HEK293 (cell line): ENCODE data around the gene FAT2.

Source experiments
- CTCF ChIA-PET: fragments of 350-600 bp; formaldehyde crosslinking; extraction: SDS; loops from one replicate; lab custom pipeline; 2021; ENCODE audit warnings: antibody characterized with exemption; lab: Yijun Ruan, JAX
- POLR2A ChIA-PET: fragments of 300-600 bp; formaldehyde crosslinking; extraction: SDS; loops from one replicate; lab custom pipeline; 2020; ENCODE audit warnings: antibody characterized with exemption, inconsistent platforms; lab: Yijun Ruan, JAX
- H3K27ac ChIP-seq: fragments of 200-500 bp; sonication (Bioruptor generic); 2 replicates; pipeline ENCODE4 v1.5.1; 2014; ENCODE audit warnings: low read depth, low read length, control low read depth, inconsistent platforms; ENCODE audit errors: extremely low read depth
- H3K36me3 ChIP-seq, 2 experiments: fragments of 200-500 bp in 1 of 2; sonication (Bioruptor generic) in 1 of 2; 1 replicate in 1 of 2; 2 replicates in 1 of 2; pipeline ENCODE4 v1.5.1; 2014 to 2017; ENCODE audit warnings: inconsistent platforms in 2 of 2, low read length in 2 of 2; ENCODE audit not compliant: control insufficient read depth in 2 of 2, insufficient read depth in 1 of 2
- H3K4me1 ChIP-seq: fragments of 200-500 bp; sonication (Bioruptor generic); 2 replicates; pipeline ENCODE4 v1.5.1; 2014; ENCODE audit warnings: mild to moderate bottlenecking, low read length, inconsistent platforms; ENCODE audit not compliant: control insufficient read depth, insufficient read depth
- H3K4me3 ChIP-seq: 2 replicates; pipeline ENCODE4 v1.5.1; 2011; ENCODE audit warnings: low read depth, mild to moderate bottlenecking, control low read depth, low read length, moderate library complexity
- H3K9me3 ChIP-seq: fragments of 200-500 bp; sonication (Bioruptor generic); 2 replicates; pipeline ENCODE4 v1.5.1; 2014; ENCODE audit warnings: low read depth, low read length, inconsistent platforms; ENCODE audit not compliant: control insufficient read depth, insufficient read depth
- AEBP2 ChIP-seq: fragments of 450-650 bp; formaldehyde crosslinking; IDR thresholded peaks from 2 replicates; pipeline ENCODE4 v1.5.1; 2016; ENCODE audit warnings: missing biosample characterization, missing genetic modification characterization, borderline replicate concordance
- CTCF ChIP-seq: fragments of 450-650 bp; formaldehyde crosslinking; IDR thresholded peaks from 2 replicates; pipeline ENCODE4 v1.5.1; 2016; ENCODE audit warnings: missing biosample characterization, missing genetic modification characterization
- FEZF1 ChIP-seq: fragments of 450-650 bp; formaldehyde crosslinking; IDR thresholded peaks from 2 replicates; pipeline ENCODE4 v1.5.1; 2016; ENCODE audit warnings: missing biosample characterization, missing genetic modification characterization
- OVOL3 ChIP-seq: fragments of 450-650 bp; formaldehyde crosslinking; IDR thresholded peaks from 2 replicates; pipeline ENCODE4 v1.5.1; 2016; ENCODE audit warnings: missing biosample characterization, missing genetic modification characterization
- REST ChIP-seq: fragments of 450-650 bp; formaldehyde crosslinking; IDR thresholded peaks from 2 replicates; pipeline ENCODE4 v1.5.1; 2016; ENCODE audit warnings: missing biosample characterization, missing genetic modification characterization
- SP3 ChIP-seq: fragments of 450-650 bp; formaldehyde crosslinking; IDR thresholded peaks from 2 replicates; pipeline ENCODE4 v1.5.1; 2016; ENCODE audit warnings: missing biosample characterization, missing genetic modification characterization
- TRIM28 ChIP-seq: IDR thresholded peaks from 2 replicates; pipeline ENCODE4 v1.6.1; 2011; ENCODE audit warnings: low read length, control low read depth, borderline replicate concordance
- ZNF114 ChIP-seq: fragments of 450-650 bp; formaldehyde crosslinking; IDR thresholded peaks from 2 replicates; pipeline ENCODE4 v1.5.0; 2017; ENCODE audit warnings: missing biosample characterization, missing genetic modification characterization
- ZNF18 ChIP-seq: fragments of 450-650 bp; formaldehyde crosslinking; IDR thresholded peaks from 2 replicates; pipeline ENCODE4 v1.5.1; 2016; ENCODE audit warnings: missing biosample characterization, missing genetic modification characterization
- ZNF24 ChIP-seq: fragments of 450-650 bp; formaldehyde crosslinking; IDR thresholded peaks from 2 replicates; pipeline ENCODE4 v1.5.1; 2016; ENCODE audit warnings: missing biosample characterization, missing genetic modification characterization
- ZNF366 ChIP-seq: fragments of 450-650 bp; formaldehyde crosslinking; conservative IDR thresholded peaks from 2 replicates; pipeline ENCODE4 v1.5.1; 2016; ENCODE audit warnings: missing biosample characterization, missing genetic modification characterization
- ZNF623 ChIP-seq: fragments of 450-650 bp; formaldehyde crosslinking; IDR thresholded peaks from 2 replicates; pipeline ENCODE4 v1.5.1; 2016; ENCODE audit warnings: missing biosample characterization, missing genetic modification characterization
- ZNF776 ChIP-seq: fragments of 450-650 bp; formaldehyde crosslinking; IDR thresholded peaks from 2 replicates; pipeline ENCODE4 v1.5.0; 2017; ENCODE audit warnings: missing biosample characterization, missing genetic modification characterization, borderline replicate concordance

The FAT2 gene

GRCh38 chr5:151553695-151554094 lies 37.4 kb downstream of the FAT2 start (continued):
- no peak for TF ChIP-seq CTCF (tag by site-specific recombination)

GRCh38 chr5:151553130-151553670 lies 37.9 kb downstream of the FAT2 start:
- H3K36me3 ChIP-seq = no peaks in the 10 kb centered on the region
- POLR2A ChIA-PET = no interaction called here
- H3K4me3 ChIP-seq = no peak overlapping the region
- H3K4me1 ChIP-seq = no peaks in the 10 kb centered on the region
- H3K9me3 ChIP-seq = no peaks in the 10 kb centered on the region
- no peak overlapping the region for H3K27ac ChIP-seq
- no peak for TF ChIP-seq ZNF114 (tag by site-specific recombination)
- no peak for TF ChIP-seq ZNF24 (tag by site-specific recombination)
- no peak for TF ChIP-seq REST (tag by site-specific recombination)
- TF ChIP-seq OVOL3 (tag by site-specific recombination) = no peak
- TF ChIP-seq AEBP2 = no peak
- no peak for TF ChIP-seq FEZF1 (tag by site-specific recombination)
- TF ChIP-seq ZNF623 (tag by site-specific recombination) = no peak
- no peak for TF ChIP-seq ZNF18 (tag by site-specific recombination)
- TF ChIP-seq TRIM28 = no peak
- TF ChIP-seq ZNF366 = no peak
- TF ChIP-seq SP3 (tag by site-specific recombination) = no peak
- CTCF ChIA-PET = interaction anchor here (0.7 kb wide), 1 partner anchor 99 kb away, joined by 3 read pairs; no protein-coding TSS in a partner anchor

GRCh38 chr5:151551985-151552384 lies 39.1 kb downstream of the FAT2 start:
- ChIA-PET POLR2A (no interaction called here), CTCF (interaction anchor here (0.7 kb wide), 1 partner anchor 29 kb away, joined by 3 read pairs; no protein-coding TSS in a partner anchor)
- Histone ChIP-seq H3K36me3 (no peaks in the 10 kb centered on the region), H3K9me3 (no peaks in the 10 kb centered on the region), H3K4me3 (no peak overlapping the region), H3K27ac (no peak overlapping the region), H3K4me1 (no peaks in the 10 kb centered on the region)
- TF ChIP-seq TRIM28 (no peak), ZNF776 (no peak)
